ENCODE measurements around the gene ATRNL1.

GRCh38 chr10:115503546-115503945 is 410.4 kb downstream of the ATRNL1 start:
- no peak for TF ChIP-seq EZH2phosphoT487 (IDR thresholded peaks at IDR 0.05; ENCODE audit: insufficient read depth, low read depth)
- TF ChIP-seq EZH2 (IDR thresholded peaks at IDR 0.05; ENCODE audit: insufficient read depth, poor library complexity, severe bottlenecking): no peak
